ENCODE measurements around the gene ANKRD34B.

DNA sequence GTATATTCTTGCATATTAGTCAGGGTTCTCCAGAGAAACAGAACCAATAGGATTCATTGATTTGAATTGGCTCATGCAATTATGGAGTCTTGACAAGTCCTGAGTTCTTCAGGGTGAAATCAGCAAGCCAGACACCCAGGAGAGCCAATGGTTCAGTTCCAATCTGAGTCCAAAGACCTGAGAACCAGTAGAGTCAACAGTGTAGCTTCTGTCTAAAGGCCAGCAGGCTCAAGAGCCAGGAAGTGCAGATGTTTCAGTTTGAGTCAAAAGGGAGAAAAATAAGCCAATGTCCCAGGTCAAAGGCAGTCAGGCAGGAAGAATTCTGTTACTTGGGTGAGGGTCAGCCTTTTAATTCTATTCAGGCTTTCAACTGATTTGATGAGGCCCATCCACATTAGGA lies 37.8 kb upstream of the ANKRD34B start:
- TF ChIP-seq, protein P1, sequence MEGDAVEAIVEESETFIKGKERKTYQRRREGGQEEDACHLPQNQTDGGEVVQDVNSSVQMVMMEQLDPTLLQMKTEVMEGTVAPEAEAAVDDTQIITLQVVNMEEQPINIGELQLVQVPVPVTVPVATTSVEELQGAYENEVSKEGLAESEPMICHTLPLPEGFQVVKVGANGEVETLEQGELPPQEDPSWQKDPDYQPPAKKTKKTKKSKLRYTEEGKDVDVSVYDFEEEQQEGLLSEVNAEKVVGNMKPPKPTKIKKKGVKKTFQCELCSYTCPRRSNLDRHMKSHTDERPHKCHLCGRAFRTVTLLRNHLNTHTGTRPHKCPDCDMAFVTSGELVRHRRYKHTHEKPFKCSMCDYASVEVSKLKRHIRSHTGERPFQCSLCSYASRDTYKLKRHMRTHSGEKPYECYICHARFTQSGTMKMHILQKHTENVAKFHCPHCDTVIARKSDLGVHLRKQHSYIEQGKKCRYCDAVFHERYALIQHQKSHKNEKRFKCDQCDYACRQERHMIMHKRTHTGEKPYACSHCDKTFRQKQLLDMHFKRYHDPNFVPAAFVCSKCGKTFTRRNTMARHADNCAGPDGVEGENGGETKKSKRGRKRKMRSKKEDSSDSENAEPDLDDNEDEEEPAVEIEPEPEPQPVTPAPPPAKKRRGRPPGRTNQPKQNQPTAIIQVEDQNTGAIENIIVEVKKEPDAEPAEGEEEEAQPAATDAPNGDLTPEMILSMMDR (IDR thresholded peaks at IDR 0.05 in 8 of 11, conservative IDR thresholded peaks at IDR 0.05 in 3 of 11), result no peak
- TF ChIP-seq POLR2AphosphoS5 (IDR thresholded peaks at IDR 0.05), result no peak
- TF ChIP-seq POLR2A (IDR thresholded peaks at IDR 0.05), result no peak
